Vagina (tissue), 2 donors: Measurements from ENCODE around the gene SPAG9.

Experiments used
- CTCF ChIP-seq, 3 experiments: fragments of 450-650 bp in 2 of 3; fragments of 200-600 bp in 1 of 3; sonication (generic) in 1 of 3; IDR thresholded peaks; one replicate each; pipeline ENCODE4 v1.5.1; 2017 to 2019; ENCODE audit warnings: antibody characterized with exemption in 3 of 3, mild to moderate bottlenecking in 2 of 3, moderate library complexity in 2 of 3
- POLR2A ChIP-seq, 2 donors: fragments of 450-650 bp; IDR thresholded peaks; one replicate each; pipeline ENCODE4 v1.6.1; 2017; ENCODE audit warnings: antibody characterized with exemption in 2 of 2, mild to moderate bottlenecking in 2 of 2, moderate library complexity in 2 of 2

DNA sequence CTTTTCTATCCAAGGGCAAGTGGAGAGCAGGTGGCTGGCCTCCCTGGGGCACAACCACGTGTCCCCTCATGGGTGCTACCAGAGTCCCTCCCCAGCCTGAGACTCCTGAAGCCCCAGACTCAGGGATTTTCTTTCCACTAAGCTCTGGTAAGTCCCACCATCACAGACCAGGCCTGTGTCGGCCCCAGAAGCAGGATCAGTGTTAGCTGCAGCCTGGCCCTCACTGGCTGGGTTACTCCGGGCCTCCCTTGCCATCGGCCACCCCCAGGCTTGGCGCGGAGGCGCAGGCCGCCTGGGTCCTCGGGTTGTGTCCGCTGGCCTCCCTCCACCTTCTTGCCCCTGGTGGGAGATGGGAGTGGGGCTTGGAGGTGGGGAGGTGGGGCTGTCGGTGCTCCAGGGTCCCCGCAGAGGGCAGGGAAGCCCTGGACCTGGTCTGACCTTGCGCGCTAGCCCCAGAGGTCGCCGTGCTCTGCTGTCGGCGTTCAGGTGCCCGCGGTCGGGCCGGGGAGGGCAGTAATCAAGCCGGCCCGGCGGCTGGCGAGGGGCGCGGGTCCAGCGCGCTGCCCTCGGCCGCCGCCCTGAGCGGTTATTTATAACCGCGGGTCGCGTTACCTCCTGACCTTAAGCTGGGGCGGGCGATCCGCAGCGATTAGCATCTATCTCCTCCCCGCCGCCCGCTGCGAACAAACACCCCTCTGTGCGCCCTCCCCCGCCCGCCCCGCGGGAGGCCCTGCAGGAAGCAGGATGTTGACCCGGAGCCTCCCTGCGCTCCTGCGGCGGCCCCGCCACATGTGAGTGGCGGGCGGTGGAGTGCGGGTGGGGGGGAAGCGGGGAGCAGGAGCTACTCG, 176.4 kb downstream of the SPAG9 start:
- TF ChIP-seq POLR2A (IDR thresholded peaks at IDR 0.05) (no peak), CTCF (IDR thresholded peaks at IDR 0.05) (no peak)
